ENCODE data around the gene ORC3. TPM values are rescaled to one million over a fixed set of nuclear protein-coding genes. Genes with fewer than 3 reads are reported as not detected.
"Not testable (repeated sequence)": the region's sequence is repeated elsewhere in the genome, so short reads cannot be mapped to it uniquely, and the experiment has no call there.

Gene ORC3
- total RNA-seq, 2 donors from 2014 or later = 48.3 to 62.4 TPM

- H3K9me3 ChIP-seq (ENCODE audit: control insufficient read depth, low read length) = no peaks in the 10 kb centered on the region
- DNase-seq = no peak
- H3K9me3 Mint-ChIP-seq = no peaks in the 10 kb centered on the region
- WGBS, 2 experiments (ENCODE audit: insufficient coverage in 1 of 2, insufficient read length in 1 of 2) = 92 to 100% methylated on average over 1 of the region's 1 CpG
- no peaks in the 10 kb centered on the region for H3K4me1 ChIP-seq (ENCODE audit: control insufficient read depth, insufficient read depth, low read length)
- H3K27me3 ChIP-seq (ENCODE audit: control insufficient read depth, insufficient read depth, low read length, poor library complexity, severe bottlenecking) = no peaks in the 10 kb centered on the region
- no peak overlapping the region for H3K4me3 ChIP-seq (ENCODE audit: low read length)
- no peak overlapping the region for H3K9ac ChIP-seq (ENCODE audit: extremely low read depth, low read length, poor library complexity, severe bottlenecking)
- H3K36me3 ChIP-seq (ENCODE audit: control insufficient read depth, insufficient read depth, low read length) = peaks cover 38% of the 10 kb centered on the region
- no peak for TF ChIP-seq CTCF (conservative IDR thresholded peaks at IDR 0.05)
- H3K27me3 Mint-ChIP-seq (ENCODE audit: insufficient read depth) = no peaks in the 10 kb centered on the region
- H3K4me3 Mint-ChIP-seq = no peak overlapping the region
- H3K4me1 Mint-ChIP-seq = peaks cover under 1% of the 10 kb centered on the region
- peaks cover 17% of the 10 kb centered on the region for H3K36me3 Mint-ChIP-seq (ENCODE audit: low read depth)
- no peak overlapping the region for H3K27ac Mint-ChIP-seq
- no peak overlapping the region for H3K27ac ChIP-seq (ENCODE audit: low read depth, low read length)
Observed at GRCh38 chr6:87600576-87600975, 10.6 kb downstream of the ORC3 start.

- no peak overlapping the region for H3K9ac ChIP-seq (ENCODE audit: extremely low read depth, low read length, poor library complexity, severe bottlenecking)
- Mint-ChIP-seq H3K9me3 (no peaks in the 10 kb centered on the region), H3K4me1 (no peaks in the 10 kb centered on the region), H3K27me3 (ENCODE audit: insufficient read depth) (no peaks in the 10 kb centered on the region), H3K4me3 (no peak overlapping the region), H3K36me3 (ENCODE audit: low read depth) (peaks cover 31% of the 10 kb centered on the region), H3K27ac (no peak overlapping the region)
- no peak for TF ChIP-seq CTCF (conservative IDR thresholded peaks at IDR 0.05)
- no peaks in the 10 kb centered on the region for H3K27me3 ChIP-seq (ENCODE audit: control insufficient read depth, insufficient read depth, low read length, poor library complexity, severe bottlenecking)
- H3K27ac ChIP-seq (ENCODE audit: low read depth, low read length) = no peak overlapping the region
- H3K4me3 ChIP-seq (ENCODE audit: low read length) = no peak overlapping the region
- 94% methylated on average over 2 of the region's 2 CpGs; no CpG with 5 or more reads in 1 of the 2 experiments for WGBS, 2 experiments (ENCODE audit: insufficient coverage in 1 of 2, insufficient read length in 1 of 2)
- peaks cover 63% of the 10 kb centered on the region for H3K36me3 ChIP-seq (ENCODE audit: control insufficient read depth, insufficient read depth, low read length)
- no peaks in the 10 kb centered on the region for H3K4me1 ChIP-seq (ENCODE audit: control insufficient read depth, insufficient read depth, low read length)
- DNase-seq = no peak
- H3K9me3 ChIP-seq (ENCODE audit: control insufficient read depth, low read length) = no peaks in the 10 kb centered on the region
Observed at GRCh38 chr6:87606199-87606598, 16.3 kb downstream of the ORC3 start.

- H3K4me3 Mint-ChIP-seq = no peak overlapping the region
- no peaks in the 10 kb centered on the region for H3K27me3 ChIP-seq (ENCODE audit: control insufficient read depth, insufficient read depth, low read length, poor library complexity, severe bottlenecking)
- H3K9ac ChIP-seq (ENCODE audit: extremely low read depth, low read length, poor library complexity, severe bottlenecking) = no peak overlapping the region
- H3K36me3 ChIP-seq (ENCODE audit: control insufficient read depth, insufficient read depth, low read length) = peaks cover 64% of the 10 kb centered on the region
- no peaks in the 10 kb centered on the region for H3K4me1 Mint-ChIP-seq
- H3K36me3 Mint-ChIP-seq (ENCODE audit: low read depth) = peaks cover 48% of the 10 kb centered on the region
- no peaks in the 10 kb centered on the region for H3K4me1 ChIP-seq (ENCODE audit: control insufficient read depth, insufficient read depth, low read length)
- H3K9me3 Mint-ChIP-seq = peaks cover 6% of the 10 kb centered on the region
- WGBS, 2 experiments (ENCODE audit: insufficient coverage in 1 of 2, insufficient read length in 1 of 2) = 82 to 95% methylated on average over 2 to 3 of the region's 3 CpGs
- no peak overlapping the region for H3K27ac Mint-ChIP-seq
- TF ChIP-seq CTCF (conservative IDR thresholded peaks at IDR 0.05) = no peak
- H3K9me3 ChIP-seq (ENCODE audit: control insufficient read depth, low read length) = peaks cover 10% of the 10 kb centered on the region
- H3K27ac ChIP-seq (ENCODE audit: low read depth, low read length) = no peak overlapping the region
- no peak for DNase-seq
- no peak overlapping the region for H3K4me3 ChIP-seq (ENCODE audit: low read length)
- no peaks in the 10 kb centered on the region for H3K27me3 Mint-ChIP-seq (ENCODE audit: insufficient read depth)
Observed at GRCh38 chr6:87608802-87609201, 18.9 kb downstream of the ORC3 start.

- not testable (repeated sequence) for H3K9me3 Mint-ChIP-seq; H3K4me3 ChIP-seq (ENCODE audit: low read length); H3K4me1 ChIP-seq (ENCODE audit: control insufficient read depth, insufficient read depth, low read length); H3K27ac Mint-ChIP-seq; H3K4me3 Mint-ChIP-seq; H3K4me1 Mint-ChIP-seq; H3K9ac ChIP-seq (ENCODE audit: extremely low read depth, low read length, poor library complexity, severe bottlenecking); H3K27ac ChIP-seq (ENCODE audit: low read depth, low read length); H3K27me3 ChIP-seq (ENCODE audit: control insufficient read depth, insufficient read depth, low read length, poor library complexity, severe bottlenecking); H3K27me3 Mint-ChIP-seq (ENCODE audit: insufficient read depth); DNase-seq
- peaks cover 54% of the 10 kb centered on the region for H3K36me3 Mint-ChIP-seq (ENCODE audit: low read depth)
- Histone ChIP-seq H3K9me3 (ENCODE audit: control insufficient read depth, low read length) (peaks cover 10% of the 10 kb centered on the region), H3K36me3 (ENCODE audit: control insufficient read depth, insufficient read depth, low read length) (peaks cover 69% of the 10 kb centered on the region)
- WGBS, 2 experiments (ENCODE audit: insufficient coverage in 1 of 2, insufficient read length in 1 of 2) = 98 to 100% methylated on average over 1 to 2 of the region's 2 CpGs
Observed at GRCh38 chr6:87613018-87613417, 23.1 kb downstream of the ORC3 start.
